GM18517 (cell line): Measurements from ENCODE around the gene PRR15.
"Not testable (repeated sequence)": the region's sequence is repeated elsewhere in the genome, so short reads cannot be mapped to it uniquely, and the experiment has no call there.

Experiments
- ATAC-seq: cut with Tn5 transposase; IDR thresholded peaks from one replicate; pipeline ENCODE4 v1.9.1; 2021; ENCODE audit warnings: mild to moderate bottlenecking, moderate library complexity; ENCODE audit not compliant: unreplicated experiment

Gene PRR15, protein sequence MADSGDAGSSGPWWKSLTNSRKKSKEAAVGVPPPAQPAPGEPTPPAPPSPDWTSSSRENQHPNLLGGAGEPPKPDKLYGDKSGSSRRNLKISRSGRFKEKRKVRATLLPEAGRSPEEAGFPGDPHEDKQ

DNA sequence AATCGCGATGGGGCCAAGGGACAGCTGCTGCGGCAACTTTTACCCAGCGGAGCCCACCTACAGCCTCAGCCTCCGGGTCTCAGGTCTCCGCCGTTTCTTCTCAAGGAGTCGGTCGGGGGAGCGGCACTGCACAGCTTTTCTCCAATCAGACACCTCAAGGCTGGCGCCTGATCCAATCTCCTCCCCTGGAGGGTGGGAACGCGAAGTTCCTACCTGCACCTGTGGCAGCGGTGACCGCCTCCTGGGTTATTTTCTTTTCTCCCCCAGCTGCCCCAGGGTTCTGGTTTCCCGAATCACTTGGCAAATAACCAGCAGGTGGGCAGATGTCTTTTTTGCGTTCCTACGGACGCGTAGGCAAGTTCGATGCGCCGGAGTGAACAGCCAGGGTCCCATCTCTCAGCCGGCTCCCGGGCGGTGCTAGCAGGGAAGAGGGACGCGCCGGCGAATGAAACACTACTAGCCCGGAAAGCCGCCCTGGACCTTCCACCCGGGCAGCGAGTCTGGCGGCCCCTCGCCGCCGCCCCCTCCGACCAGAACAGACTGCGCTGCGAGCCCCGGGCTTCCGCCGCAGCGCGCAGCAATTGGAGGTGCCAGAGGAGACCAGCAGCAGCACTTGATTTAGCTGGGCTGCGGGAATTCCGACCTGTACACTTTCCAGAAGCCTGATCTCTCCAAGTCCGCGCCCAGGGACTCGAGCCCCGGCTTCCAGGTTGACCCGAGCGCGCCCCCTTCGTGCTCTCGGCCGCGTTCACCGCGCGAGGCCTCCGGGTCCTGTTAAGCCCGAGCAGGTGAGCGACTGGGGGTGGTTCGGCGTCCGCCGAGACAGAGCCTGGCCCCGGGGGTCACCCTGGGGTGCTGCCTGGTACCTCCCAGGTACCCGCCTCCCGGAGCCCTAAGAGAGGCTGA lies at the start of gene PRR15:
Gene PRR15 (plus strand): TSS at position 246 of the 906 bp plus-strand sequence. CDS start 2,495 bp downstream, outside the sequence.
- ATAC-seq = no peak

DNA sequence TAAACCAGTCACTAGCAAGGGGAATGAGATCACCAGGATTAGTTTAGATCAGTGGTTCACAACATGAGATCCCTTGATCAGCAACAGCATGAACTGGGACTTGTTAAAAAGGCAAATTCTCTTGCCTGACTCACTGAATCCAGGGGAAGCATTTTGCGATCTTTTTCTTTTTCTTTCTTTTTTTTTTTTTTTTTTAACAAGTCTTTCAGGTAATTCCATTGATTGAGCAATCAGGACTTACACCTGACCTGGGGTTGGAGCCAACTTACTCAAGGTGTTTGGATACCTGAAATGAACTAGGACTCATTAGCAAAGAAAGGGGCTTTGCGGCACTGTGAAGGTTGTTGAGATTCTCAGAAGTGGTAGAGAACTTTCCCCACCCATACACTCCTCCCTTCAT lies 47.1 kb upstream of the PRR15 start:
- ATAC-seq = no peak

DNA sequence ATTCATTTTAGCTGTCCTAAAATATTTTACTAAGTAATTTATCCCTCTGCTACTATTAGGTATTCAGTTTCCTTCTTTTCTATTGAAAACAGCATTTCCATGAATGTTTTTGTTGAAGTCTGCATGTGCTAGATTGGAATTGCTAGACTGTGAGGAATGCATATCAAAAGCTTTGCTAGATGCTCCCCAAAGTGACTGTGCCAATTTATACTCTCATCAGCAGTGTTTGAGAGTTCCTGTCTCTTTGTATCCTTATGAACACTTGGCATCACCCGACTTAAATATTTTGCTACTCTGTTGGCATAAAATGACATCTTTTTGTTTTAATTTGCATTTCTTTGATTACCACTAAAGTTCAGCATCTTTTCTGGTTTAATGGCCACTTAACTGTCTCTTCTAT lies 45.0 kb upstream of the PRR15 start:
- ATAC-seq = no peak

DNA sequence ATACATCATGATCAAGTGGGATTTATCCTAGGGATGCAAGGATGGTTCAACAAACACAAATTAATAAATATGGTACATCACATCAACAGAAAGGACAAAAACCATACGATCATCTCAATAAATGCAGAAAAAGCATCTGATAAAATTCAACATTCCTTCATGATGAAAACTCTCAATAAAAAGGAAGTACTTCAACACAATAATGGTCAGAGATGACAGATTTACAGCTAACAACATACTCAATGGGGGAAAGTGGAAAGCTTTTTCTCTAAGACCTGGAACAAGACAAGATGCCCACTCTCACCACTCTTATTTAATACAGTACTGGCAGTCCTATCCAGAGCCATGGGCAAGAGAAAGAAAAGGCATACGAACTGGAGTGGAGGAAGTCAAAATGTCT lies 39.9 kb upstream of the PRR15 start:
- no peak for ATAC-seq

DNA sequence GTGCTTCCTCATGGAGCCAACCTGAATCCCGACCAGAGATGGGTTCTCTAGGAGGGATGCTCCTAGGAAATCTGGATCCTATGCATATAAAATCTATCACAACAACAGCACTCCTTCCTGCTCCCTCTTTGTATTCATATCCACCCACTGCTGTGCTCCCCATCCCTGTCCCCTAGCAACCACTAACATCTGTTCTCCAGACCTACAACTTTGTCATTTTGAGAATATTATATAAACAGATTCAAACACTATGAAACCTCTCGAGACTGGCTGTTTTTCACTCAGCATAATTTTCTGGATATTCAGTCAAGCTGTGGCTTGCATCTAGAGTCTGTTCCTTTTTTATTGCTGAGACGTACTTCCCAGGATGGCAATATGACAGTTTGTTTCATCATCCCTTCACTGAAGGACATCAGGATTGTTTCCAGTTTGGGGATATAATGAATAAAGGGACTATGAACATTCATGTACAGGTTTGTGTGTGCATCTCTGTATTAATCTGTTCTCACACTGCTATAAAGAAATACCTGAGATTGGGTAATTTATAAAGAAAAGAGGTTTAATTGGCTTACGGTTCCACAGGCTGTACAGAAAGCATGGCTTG lies 36.0 kb upstream of the PRR15 start:
- no peak for ATAC-seq

DNA sequence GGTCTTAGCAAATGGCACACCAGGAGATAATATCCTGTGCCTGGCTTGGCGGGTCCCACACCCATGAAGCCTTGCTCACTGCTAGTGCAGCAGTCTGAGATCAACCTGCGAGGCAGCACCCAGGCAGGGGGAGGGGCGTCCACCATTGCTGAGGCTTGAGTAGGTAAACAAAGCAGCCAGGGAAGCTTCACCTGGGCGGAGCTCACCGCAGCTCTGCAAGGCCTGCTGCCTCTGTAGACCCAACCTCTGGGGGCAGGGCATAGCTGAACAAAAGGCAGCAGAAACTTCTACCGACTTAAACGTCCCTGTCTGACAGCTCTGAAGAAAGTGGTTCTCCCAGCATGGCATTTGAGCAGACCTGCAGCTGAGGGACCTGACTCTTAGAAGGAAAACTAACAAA lies 35.1 kb upstream of the PRR15 start:
- not testable (repeated sequence) for ATAC-seq

DNA sequence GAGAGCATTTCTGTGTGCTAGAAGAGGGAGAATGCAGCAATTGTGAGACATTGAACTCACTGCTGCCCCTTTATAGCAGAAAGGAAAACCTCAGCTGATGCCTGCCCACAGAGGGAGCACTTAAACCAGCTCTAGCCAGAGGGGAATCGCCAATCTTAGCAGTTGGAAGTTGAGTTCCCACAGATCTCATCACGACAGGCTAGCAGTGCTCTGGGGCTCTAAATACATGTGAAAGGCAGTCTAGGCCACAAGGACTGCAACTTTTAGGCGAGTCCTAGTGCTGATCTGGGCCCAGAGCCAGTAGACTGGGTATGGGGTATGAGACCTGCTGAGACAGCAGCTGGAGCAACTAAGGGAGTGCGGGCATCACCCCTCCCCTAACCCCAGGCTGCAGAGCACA lies 25.2 kb upstream of the PRR15 start:
- ATAC-seq = no peak

DNA sequence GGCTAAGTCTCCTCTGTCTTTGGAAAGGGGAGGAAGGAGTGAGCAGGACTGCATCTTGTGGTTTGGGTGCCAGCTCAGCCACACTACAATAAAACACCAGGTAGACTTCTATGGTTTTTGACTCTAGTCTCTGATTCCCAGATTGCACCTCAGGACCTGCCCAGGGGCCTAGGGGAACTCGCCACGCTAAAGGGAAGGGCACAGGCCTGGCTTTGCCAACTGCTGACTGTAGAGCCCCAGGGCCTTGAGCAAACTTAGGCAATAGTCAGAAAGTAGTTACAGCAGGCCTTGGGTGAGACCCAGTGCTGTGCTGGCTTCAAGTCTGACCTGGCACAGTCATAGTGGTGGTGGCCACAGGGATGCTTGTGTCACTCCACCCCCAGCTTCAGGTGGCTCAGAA lies 24.2 kb upstream of the PRR15 start:
- no peak for ATAC-seq

DNA sequence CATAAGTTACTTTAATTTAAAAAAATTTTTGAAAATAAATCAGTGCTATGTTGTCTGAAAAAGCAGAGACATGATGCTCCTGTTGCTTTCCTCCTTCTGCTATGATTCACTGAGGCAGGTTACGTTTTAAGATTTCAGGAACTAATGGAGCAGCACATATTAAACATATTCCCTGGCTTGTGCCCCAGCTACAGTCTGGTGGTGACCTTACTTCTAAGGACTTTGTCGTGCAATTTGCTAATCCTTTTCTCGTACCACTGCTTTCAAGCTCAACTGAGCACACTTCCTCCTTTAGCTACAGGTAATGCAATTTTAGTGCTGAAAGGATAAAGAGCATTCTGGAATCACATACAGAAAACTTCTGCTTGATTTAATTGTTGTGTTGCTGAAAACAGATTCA lies 16.2 kb upstream of the PRR15 start:
- ATAC-seq = no peak

DNA sequence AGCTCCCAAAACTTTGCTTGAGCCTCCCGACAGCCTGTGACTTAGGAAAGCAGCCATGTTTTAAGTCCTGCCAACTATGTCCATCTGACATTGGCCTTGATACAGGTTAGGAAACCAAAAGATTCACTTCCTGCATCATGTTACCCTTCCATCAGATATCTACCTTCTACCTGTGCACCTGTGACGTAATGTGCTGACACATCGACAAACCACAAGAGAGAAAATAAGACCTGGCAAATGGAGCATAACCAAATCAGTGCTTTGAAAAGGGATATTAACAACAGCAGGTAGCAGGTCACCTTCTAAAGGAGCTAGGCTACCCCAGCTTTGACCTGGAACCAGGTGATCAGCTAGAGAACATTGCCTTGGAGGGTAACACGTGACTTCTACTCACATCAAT lies 14.8 kb upstream of the PRR15 start:
- no peak for ATAC-seq

DNA sequence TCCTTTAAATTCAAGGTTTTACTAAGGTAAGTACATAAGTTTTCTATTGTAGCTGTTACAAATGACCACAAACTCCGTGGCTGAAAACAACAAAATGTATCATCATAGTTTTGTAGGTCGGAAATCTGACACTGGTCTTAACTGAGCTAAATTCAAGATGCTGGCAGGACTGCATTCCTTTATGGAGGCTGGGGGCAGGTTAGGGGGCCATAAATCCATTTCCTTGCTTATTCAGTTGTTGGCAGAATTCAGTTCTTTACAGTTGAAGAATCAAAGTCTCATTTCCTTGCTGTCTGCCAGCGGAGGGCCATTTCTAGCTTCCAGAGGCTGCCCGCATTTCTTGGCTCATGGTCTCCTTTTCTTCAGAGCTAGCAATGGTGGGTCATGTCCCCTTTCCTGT lies 11.2 kb upstream of the PRR15 start:
- no peak for ATAC-seq

DNA sequence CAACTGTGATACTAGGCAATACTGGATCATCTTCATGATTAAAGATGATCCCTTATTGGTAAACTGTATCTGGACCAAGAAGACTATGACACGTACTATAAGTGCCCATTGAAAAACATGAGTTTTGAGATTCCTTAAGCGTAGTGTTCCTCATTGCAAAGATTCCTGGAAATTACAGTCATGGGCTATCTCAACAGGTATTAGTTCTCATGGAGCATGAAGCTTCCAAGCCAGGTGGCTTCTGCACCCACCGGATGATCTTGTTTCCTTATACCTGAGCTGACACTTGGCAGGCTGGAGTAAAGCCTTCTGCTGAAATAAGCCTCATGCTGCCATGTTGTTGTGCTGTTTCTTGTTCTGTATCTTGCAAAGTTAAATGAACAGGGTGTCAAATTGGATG lies 8.6 kb upstream of the PRR15 start:
- no peak for ATAC-seq

DNA sequence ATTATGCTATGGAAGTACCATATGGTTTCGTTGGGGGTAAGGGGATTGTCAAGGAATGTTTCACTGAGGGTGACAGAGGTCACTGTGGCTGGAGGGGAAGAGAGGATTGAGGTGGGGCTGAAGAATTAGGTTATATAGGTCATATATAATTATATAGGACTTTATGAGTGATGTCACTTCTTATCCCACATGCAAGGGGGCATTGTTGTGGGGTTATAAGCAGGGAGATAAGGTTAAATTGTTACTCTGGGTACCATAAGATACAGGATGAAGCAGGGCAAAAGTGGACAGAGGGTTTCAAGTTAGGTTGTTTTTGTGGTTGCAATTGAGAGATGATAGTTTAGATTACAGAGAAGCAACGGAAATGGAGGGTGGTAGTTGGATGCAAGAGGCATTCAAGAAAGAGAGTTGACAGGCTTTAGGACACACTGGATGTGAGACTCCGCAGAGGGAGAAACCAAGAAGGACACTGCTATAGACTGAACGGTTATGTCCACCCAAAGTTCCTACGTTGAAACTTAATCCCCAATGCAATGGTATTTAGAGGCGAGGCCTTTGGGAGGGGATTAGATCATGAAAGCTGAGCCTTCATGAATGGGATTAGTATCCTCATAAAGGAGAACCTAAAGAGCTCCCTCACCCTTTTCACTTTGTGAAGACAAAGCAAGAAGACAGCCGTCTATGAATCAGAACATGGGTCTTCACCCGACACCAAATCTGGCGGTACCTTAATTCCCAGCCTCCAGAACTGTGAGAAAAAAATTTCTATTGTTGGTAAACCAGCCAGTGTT lies 7.0 kb upstream of the PRR15 start:
- no peak for ATAC-seq

DNA sequence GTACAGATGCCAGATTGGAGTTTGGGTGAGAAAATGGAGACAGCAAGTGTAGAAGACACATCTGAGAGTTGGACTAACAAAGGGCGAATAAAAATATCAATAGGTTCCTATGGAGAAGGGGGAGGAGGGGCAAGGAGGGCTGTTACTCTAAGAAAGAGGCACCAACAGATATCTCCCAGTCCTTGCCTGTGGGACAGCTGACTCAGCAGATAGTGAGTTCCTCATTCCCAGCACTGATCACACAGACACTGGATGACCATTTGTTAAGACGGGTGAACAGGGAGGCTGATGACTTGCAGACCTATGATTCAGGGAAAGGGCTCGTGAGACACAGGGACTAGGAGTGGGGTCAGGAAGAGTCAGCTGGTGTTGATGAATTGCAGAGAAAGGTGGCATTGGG lies 5.7 kb upstream of the PRR15 start:
- ATAC-seq = no peak

DNA sequence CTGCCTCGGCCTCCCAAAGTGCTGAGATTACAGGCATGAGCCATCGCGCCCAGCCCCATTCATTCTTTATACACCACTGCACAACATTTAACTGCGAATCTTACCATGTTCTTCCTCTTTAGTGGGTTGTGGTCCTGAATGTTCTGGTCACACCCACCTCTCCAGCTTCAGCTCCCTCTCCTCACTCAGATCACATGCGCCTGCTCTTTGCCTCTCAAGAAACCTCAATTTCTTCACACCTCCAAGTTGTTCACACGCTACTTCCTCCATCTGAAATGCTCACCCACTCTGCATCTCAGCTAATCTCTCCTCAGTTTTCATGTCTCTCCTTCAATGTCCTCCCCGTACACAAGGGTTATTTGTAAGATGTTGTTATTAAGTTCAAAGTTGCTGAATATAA lies 2.4 kb upstream of the PRR15 start:
- no peak for ATAC-seq

DNA sequence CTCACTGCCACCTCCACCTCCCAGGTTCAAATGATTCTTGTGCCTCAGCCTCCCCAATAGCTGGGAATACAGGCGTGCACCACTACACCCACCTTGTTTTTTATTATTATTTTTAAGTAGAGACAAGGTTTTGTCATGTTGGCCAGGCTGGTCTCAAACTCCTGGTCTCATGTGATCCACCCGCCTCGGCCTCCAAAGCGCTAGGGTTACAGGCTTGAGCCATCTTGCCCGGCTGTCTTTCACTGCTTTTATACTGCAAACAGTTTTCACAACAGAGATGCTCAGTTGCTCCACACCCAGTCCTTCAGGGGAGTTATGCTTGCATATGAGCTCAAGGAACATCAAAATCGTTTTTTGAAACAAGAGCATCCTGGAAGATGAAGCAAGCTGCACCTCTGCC lies 1.3 kb upstream of the PRR15 start:
- no peak for ATAC-seq

DNA sequence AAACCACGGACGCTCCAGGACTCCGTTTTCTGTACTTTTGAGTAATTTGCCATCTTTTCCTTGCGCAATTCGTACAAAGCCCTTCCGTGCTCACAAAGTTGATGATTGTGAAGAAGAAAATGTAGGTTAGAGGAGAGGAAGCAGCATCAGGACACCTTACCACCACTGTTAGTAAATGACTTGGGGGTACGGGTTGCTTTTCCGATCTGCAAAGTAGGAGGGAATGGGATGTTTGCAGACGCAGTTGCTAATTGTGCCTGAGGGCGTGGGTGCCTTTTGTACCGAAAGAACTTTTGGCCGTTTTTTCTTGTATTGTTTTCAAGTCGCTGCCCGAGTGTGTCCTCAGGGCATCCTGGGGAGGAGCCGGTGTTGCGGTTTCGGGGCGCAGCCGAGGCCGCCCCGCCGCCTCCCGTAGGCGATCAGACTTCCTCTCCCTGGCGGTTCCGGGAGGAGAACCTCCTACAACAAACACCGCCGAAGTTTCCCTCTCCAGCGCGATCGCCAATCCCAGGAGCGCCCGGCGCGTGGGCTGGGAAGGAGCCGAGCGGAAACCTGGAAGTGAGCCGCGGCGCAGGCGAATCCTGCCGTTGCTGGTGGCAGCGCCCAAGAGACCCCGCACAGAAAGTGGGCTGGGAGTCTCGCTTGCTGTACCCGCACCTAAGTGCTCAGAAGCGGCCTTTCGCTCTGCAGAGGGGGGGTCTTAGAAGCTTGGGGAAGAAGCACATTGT lies 1.0 kb downstream of the PRR15 start:
- ATAC-seq = no peak

DNA sequence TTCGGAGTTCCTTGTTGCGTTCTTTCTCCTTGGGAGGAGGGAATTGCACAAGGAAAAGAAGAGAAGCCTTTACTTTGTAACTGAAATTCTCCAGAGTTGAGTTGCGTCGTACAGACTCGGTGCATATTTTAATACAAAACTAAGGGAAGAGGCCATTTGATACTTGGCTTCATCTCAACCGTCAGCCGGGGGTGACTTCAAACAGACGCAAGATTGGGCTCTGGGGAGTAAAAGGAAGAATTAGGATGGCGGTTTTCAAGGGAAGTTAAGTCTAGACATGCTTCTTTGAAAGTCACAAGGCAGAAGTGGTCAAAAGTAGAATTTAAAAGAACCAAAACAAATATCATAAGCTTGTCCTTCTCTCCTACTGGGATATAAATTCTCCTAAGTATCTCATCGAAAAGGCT lies 1.6 kb downstream of the PRR15 start:
- no peak for ATAC-seq

DNA sequence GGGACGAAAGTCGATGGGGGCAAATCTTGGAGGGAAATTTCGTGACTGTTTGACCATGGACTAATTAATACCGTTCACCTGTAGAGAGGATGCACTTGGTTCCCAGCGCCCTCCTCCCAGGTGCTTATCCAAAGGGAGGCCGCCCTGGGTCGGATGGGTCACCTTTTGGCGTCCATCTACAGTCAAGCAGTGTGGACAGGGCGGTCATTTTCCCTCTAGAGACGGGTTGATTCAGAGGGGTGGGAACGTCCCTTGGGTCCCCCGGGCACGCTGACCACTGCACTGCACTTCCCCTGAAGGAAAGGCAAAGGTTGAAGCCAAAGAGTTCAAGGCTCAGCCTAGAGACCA lies 2.0 kb downstream of the PRR15 start:
- ATAC-seq = no peak

DNA sequence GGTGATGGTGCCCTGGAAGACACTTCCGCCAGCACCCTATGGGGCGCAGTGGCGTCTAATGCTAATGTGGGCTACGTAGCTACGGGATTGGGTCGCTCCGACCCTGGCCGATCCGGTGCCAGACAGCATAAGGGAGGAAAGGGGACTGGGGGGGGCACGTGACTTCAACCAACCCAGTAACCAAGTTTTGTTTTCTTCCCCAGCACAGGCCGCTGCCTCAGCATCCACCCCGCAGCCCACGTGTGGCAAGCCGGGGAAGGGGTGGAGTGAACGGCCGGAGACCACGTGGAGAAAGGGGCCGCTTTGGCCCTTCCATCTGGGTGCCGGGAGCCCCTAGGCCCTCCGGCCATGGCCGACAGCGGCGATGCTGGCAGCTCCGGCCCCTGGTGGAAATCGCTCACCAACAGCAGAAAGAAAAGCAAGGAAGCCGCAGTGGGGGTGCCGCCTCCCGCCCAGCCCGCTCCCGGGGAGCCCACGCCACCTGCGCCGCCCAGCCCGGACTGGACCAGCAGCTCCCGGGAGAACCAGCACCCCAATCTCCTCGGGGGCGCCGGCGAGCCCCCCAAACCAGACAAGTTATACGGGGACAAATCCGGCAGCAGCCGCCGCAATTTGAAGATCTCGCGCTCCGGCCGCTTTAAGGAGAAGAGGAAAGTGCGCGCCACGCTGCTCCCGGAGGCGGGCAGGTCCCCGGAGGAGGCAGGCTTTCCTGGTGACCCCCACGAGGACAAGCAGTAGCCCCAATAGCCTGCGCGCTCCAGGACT lies 2.5 kb downstream of the PRR15 start:
- ATAC-seq = no peak
